ENCODE measurements around the gene ZSCAN12.
"Not testable (repeated sequence)": the region's sequence is repeated elsewhere in the genome, so short reads cannot be mapped to it uniquely, and the experiment has no call there.

Gene ZSCAN12

DNA sequence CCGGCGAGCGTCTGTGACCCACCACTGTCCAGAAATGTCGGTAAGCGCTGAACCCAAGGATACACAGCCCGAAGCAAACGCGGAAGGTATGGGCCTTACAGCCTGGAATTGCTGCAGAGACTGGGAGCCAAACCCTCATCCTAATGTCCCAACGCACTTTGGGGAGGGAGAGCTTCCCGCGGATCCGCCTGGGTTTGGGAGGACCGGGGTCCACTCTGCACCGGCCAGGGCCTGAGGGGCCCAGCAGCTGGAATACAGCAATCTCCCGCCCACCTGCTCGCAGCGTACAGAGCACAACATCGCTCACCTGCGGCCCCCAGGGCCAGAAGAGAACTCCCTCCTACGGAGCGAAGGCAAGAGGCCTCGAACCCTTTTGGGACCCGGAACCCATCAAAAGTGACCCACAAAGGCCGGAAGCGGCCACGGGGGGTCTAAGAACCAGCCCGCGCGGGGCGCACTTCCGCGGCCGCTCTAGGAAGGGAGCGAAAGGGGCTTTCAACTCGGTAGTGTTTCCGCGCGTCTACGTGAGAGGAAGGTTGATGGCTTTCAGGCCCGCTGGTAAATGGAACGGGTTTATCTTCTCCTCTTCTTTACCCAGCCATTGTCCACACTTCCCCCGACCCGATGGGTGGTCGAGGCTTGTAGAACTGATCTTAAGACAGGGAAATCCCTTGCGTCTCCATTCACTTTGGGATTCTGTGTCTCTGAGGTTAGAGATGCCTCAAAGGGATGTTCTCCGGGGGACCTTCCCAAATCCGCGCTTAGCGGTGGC lies at the start of gene ZSCAN12:
TSS of gene ZSCAN12 (minus strand) at position 398 of the 772 bp plus-strand sequence. CDS start 1,342 bp downstream, outside the sequence.
- DNase-seq = peak; percentile 86 to 89

DNA sequence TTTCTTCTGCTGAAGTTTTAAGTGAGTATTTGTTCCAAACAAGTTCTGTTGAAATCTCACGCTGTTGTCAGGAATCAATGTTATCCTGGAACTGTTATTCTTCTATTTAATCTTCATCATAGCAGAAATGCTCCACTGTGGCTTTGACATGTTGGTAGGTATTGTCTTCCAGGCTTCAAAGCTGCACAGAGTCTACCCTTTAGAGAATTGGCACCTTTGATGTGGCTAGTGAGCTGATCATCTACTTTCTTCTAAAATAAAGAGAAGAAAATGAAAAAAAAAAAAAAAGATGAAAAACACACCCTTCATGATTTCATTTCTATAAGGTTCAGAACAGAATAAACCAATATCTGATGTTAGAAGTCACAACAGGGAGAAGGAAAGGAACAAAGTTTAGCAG lies 49.5 kb upstream of the ZSCAN12 start:
- DNase-seq = peak; percentile 20 to 43

DNA sequence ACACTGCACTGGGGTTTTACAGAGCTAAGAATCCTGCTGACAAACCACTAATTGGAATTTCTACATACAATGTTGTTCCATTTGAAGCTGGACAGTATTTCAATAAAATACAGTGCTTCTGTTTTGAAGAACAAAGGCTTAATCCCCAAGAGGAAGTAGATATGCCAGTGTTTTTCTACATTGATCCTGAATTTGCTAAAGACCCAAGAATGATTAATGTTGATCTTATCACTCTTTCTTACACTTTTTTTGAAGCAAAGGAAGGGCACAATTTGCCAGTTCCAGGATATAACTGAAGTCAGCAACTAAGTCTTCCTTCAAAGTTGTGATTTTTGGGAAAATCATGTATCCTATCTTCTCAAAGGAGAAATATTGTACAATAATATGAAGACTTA lies 48.0 kb upstream of the ZSCAN12 start:
- DNase-seq = not testable (repeated sequence)

DNA sequence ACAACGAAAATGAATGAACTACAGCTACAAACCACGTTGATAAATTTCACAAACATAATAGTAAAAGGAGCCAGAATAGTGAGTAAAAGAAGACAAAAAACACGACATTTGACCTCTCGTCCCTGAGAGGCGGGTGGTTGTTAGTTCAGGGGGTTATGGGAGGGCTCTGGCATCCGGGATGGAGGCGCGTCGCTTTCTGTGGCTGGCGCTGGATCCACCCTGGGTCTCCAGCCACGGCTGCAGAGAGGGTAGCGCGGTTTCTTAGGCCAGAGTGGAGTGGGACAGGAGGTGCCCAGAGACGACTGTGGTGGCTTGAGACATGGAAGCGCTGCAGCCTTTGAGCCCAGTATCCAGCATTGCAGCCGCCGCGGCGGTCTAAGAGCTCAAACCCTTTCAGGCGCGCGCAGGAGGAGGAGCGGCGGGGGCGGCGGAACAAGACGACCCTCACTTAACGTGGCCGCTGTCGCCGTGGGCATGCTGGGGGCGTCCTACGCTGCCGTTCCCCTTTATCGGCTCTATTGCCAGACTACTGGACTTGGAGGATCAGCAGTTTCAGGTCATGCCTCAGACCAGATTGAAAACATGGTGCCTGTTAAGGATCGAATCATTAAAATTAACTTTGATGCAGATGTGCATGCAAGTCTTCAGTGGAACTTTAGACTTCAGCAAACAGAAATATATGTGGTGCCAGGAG lies 47.4 kb upstream of the ZSCAN12 start:
- no peak for DNase-seq

- not testable (repeated sequence) for DNase-seq
These were observed 45.2 kb upstream of the ZSCAN12 start for GRCh38 chr6:28444759-28445158.

- peak; percentile 86 to 89 for DNase-seq
These were observed 43.7 kb upstream of the ZSCAN12 start, which contains the start of gene ZSCAN23 for GRCh38 chr6:28443112-28443773. Gene ZSCAN23, minus strand, starts transcription at chr6:28443491. Its CDS starts 7,225 bp downstream, at chr6:28436266.

GRCh38 chr6:28442586-28442985 lies 43.0 kb upstream of the ZSCAN12 start:
- DNase-seq = no peak

GRCh38 chr6:28436404-28436803 lies 36.9 kb upstream of the ZSCAN12 start:
- no peak for DNase-seq

DNA sequence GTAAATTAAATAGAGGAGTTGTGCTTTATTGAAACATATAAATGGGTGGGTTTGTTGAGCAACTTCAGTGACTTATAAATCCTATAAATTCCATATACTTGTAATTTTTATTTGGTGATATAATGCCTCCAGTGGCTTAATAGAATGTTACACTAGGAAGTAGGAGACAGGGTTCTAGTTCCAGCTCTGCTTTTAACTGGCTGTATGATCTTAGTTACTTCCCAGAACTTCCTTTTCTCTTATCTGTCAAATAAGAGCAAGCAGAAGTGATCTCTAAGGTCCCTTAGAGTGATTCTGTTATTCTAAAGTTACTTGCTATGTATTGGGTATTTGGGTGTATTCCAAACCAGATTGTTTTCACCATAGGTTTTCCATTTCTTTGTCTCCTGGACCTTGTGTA lies 33.6 kb upstream of the ZSCAN12 start:
- no peak for DNase-seq

DNA sequence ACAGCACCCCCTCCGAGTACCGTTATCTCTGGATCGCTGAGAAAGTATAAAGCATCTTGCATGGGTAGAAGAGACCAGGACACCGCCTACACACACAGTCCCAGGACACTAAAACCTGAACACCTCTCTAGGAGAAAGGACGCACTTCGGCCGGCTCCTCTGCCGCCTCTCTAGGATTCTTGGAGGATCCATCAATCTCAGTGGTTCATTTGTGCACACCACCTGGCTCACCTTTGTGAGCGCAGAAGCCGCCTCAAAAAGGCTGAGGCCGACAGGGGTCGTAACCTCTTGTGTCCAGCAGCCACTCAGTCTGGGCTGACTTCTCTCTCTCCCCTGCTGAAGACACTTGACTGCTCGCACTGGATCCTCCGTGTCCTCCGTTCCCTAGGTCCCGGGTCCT lies 30.2 kb upstream of the ZSCAN12 start:
- no peak for DNase-seq

DNA sequence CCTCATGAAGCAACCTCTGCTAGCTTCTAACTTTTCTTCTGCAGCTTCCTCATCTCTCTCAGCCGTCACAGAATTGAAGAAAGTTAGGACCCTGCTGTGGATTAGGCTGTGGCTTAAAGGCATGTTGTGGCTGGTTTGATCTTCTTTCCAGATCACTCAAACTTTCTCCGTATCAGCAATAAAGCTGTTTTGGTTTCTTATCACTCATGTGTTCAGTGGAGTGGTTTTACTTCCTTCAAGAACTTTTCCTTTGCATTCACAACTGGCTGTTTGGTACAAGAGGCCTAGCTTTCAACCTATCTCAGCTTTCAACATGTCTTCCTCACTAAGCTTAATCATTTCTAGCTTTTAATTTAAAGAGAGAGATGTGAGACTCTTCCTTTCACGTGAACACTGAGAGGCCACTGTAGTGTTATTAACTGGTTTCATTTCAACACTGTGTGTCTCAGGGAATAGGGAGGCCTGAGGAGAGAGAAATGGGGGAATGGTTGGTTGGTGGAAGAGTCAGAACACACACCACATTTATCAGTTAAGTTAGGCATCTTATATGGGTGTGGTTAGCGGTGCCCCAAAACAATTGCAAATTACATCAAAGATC lies 26.5 kb upstream of the ZSCAN12 start:
- DNase-seq = no peak

GRCh38 chr6:28424163-28424562 lies 24.6 kb upstream of the ZSCAN12 start:
- no peak for DNase-seq

DNA sequence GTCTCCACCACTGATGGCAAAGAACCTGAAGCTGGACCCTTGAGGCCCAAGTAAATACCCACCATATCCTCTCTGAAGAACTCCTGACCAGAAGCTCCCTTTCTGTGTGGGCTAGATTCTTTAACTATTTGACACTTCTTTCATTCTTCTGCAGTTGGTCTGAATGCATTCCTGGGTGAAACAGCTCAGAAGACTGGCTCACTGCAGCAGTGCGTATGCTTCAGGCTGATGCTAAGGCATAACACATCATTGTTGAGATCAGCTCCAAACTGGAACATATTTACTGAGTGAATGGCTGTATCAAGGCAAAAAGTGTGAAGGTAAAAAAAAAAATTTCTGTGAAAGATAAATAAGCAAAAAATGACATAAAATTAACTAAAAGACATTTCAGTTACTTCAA lies 24.0 kb upstream of the ZSCAN12 start:
- DNase-seq = no peak

GRCh38 chr6:28413681-28414080 lies 14.1 kb upstream of the ZSCAN12 start:
- no peak for DNase-seq

- DNase-seq = no peak
These were observed 11.2 kb upstream of the ZSCAN12 start for GRCh38 chr6:28410767-28411166.

DNA sequence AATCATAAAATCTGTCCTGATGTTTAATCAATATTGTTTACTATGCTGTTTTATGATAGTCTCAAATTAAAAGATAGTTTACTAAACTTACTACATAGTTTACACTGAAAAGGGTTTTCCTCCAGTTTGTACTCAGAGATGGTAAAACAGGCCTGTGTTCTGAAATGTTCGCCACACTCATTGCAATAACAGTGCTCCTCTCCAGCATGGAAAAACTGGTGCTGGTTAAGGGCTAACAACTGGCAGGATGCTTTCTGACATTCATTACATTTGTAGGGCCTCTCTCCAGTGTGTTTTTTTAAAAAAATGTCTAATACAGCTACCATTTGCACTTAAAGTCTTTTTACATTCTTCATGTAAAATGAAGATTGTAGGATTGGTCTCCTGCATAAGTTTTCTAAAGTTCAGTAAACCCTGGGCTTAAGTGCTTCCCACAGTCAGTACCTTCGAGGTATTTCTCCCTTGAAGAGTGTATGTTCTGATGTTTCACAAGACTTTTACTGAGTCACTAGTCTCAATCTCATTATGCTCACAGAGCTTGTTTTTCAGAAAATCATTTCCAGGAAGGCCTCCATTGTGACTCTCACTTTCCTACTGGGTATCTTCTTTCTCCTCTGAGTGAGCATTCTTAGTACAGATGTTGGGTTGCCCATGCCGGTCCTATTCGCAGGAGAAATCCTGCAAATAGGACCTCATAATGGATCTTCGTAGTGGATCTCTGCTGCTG lies 8.7 kb upstream of the ZSCAN12 start:
- no peak for DNase-seq

GRCh38 chr6:28407401-28407800 lies 7.9 kb upstream of the ZSCAN12 start:
- no peak for DNase-seq

- not testable (repeated sequence) for DNase-seq
These were observed 4.4 kb upstream of the ZSCAN12 start for GRCh38 chr6:28403923-28404322.

DNA sequence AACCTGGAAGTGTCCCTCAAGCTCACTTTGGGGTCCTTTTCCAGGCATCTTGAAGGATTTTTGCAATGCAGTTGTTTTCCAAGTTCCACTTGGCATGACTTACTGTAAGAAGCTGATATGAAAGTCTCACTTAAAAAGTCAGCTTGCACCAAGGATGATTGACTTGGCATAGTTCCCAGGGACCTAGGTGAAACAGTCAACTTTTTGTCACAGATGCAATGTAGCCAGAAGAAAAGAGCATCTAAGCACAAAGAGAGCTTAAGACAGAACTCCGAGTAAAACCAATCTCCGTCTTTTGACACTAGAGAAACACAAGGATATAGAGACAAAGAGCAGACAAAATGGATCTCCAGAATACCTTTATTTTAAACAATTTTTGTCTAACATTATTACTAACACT lies 2.6 kb upstream of the ZSCAN12 start:
- no peak for DNase-seq

GRCh38 chr6:28401172-28401571 lies 1.6 kb upstream of the ZSCAN12 start:
- DNase-seq = no peak

DNA sequence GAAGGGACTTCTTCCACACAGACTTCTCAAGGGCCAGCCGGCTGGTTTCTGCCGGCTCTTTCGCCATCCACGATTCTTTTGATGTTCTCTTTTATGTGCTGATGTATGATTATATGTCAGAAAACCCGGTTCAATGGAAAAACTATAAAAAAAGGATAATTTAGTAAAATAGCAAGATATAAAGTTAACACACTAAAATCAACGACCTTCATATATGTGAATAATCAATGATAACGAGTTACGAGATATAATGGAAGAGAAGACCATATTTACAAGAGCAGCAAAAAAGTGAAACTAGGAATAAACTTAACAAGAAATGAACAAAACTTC lies 540 bp upstream of the ZSCAN12 start:
- no peak for DNase-seq

DNA sequence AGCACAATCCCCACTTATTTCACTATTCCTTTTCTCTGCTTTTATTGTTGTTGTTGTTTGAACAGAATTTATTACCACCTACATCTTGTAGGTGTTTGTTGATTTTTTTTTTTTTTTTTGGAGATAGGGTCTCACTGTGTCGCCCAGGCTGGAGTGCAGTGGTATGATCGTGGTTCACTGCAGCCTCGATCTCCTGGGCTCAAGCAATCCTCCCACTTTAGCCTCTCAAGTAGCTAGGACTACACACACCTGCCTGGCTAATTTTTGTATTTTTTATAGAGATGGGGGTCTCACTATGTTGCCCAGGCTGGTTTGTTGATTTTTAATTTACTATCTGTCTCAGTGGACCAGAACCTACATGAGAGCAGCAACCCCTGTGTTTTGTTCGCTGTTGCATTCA lies 3.6 kb downstream of the ZSCAN12 start:
- no peak for DNase-seq
